GM10248 (cell line): ENCODE data around the gene ERBB4.

ENCODE experiments used
- CTCF ChIA-PET: fragments of 300-600 bp; sonication (Branson Sonifier 250); formaldehyde crosslinking; extraction: SDS; loops from one replicate; lab custom pipeline; 2021; ENCODE audit warnings: antibody characterized with exemption; lab: Yijun Ruan, JAX
- POLR2A ChIA-PET: fragments of 350-650 bp; sonication (Branson Sonifier 250); formaldehyde crosslinking; extraction: SDS; loops from one replicate; lab custom pipeline; 2020; ENCODE audit warnings: antibody characterized with exemption; lab: Yijun Ruan, JAX
- DNase-seq: peaks from one replicate; pipeline ENCODE4 v3.0.0; 2012; ENCODE audit errors: extremely low spot score
- TF ChIP-seq, protein P1 (sequence below): IDR thresholded peaks from 2 replicates; pipeline ENCODE4 v1.5.1; 2012; ENCODE audit warnings: mild to moderate bottlenecking, low read depth; ENCODE audit errors: extremely low read depth, missing control alignments, control extremely low read depth

Gene ERBB4

GRCh38 chr2:211845338-211846035 lies 693.1 kb downstream of the ERBB4 start:
- TF ChIP-seq, protein P1, sequence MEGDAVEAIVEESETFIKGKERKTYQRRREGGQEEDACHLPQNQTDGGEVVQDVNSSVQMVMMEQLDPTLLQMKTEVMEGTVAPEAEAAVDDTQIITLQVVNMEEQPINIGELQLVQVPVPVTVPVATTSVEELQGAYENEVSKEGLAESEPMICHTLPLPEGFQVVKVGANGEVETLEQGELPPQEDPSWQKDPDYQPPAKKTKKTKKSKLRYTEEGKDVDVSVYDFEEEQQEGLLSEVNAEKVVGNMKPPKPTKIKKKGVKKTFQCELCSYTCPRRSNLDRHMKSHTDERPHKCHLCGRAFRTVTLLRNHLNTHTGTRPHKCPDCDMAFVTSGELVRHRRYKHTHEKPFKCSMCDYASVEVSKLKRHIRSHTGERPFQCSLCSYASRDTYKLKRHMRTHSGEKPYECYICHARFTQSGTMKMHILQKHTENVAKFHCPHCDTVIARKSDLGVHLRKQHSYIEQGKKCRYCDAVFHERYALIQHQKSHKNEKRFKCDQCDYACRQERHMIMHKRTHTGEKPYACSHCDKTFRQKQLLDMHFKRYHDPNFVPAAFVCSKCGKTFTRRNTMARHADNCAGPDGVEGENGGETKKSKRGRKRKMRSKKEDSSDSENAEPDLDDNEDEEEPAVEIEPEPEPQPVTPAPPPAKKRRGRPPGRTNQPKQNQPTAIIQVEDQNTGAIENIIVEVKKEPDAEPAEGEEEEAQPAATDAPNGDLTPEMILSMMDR, result no peak
- ChIA-PET CTCF (interaction anchor here (1.2 kb wide), 1 partner anchor 15 kb away, joined by 3 read pairs; no protein-coding TSS in a partner anchor), POLR2A (no interaction called here)
- DNase-seq, result no peak

- TF ChIP-seq, protein P1, result no peak
- CTCF ChIA-PET, result interaction anchor here (1.0 to 1.2 kb wide), 2 partner anchors 9 to 12 kb away, joined by 3 read pairs; no protein-coding TSS in a partner anchor
- POLR2A ChIA-PET, result no interaction called here
- no peak for DNase-seq
Measured at GRCh38 chr2:211837706-211838105, 700.9 kb downstream of the ERBB4 start.

GRCh38 chr2:211837206-211837605 lies 701.4 kb downstream of the ERBB4 start:
- CTCF ChIA-PET, result interaction anchor here (1.0 kb wide), 1 partner anchor 12 kb away, joined by 3 read pairs; no protein-coding TSS in a partner anchor
- TF ChIP-seq, protein P1, result no peak
- POLR2A ChIA-PET, result no interaction called here
- no peak for DNase-seq

- TF ChIP-seq, protein P1, result no peak
- ChIA-PET CTCF (interaction anchor here (1.5 kb wide), 1 partner anchor 32 kb away, joined by 3 read pairs; no protein-coding TSS in a partner anchor), POLR2A (no interaction called here)
- no peak for DNase-seq
Measured at GRCh38 chr2:211836409-211836808, 702.2 kb downstream of the ERBB4 start.

- ChIA-PET CTCF (interaction anchor here (1.5 kb wide), 1 partner anchor 31 kb away, joined by 3 read pairs; no protein-coding TSS in a partner anchor), POLR2A (no interaction called here)
- DNase-seq, result no peak
- TF ChIP-seq, protein P1, result no peak
Measured at GRCh38 chr2:211835695-211836094, 702.9 kb downstream of the ERBB4 start.

GRCh38 chr2:211833582-211834279 lies 704.9 kb downstream of the ERBB4 start:
- TF ChIP-seq, protein P1, result no peak
- ChIA-PET CTCF (interaction anchor here (1.4 kb wide), 1 partner anchor 10 kb away, joined by 5 read pairs; no protein-coding TSS in a partner anchor), POLR2A (no interaction called here)
- DNase-seq, result no peak
